ENCODE results near the gene TTI1.

- TF ChIP-seq CTCF (conservative IDR thresholded peaks at IDR 0.05; ENCODE audit: low read depth in 2 of 2) (no peak), EZH2 (IDR thresholded peaks at IDR 0.05; ENCODE audit: low read depth, unreplicated experiment) (no peak)
These were observed 95.0 kb downstream of the TTI1 start for GRCh38 chr20:37938181-37938750.
